ENCODE data around the gene SPEM3.

SPEM3 gene

DNA sequence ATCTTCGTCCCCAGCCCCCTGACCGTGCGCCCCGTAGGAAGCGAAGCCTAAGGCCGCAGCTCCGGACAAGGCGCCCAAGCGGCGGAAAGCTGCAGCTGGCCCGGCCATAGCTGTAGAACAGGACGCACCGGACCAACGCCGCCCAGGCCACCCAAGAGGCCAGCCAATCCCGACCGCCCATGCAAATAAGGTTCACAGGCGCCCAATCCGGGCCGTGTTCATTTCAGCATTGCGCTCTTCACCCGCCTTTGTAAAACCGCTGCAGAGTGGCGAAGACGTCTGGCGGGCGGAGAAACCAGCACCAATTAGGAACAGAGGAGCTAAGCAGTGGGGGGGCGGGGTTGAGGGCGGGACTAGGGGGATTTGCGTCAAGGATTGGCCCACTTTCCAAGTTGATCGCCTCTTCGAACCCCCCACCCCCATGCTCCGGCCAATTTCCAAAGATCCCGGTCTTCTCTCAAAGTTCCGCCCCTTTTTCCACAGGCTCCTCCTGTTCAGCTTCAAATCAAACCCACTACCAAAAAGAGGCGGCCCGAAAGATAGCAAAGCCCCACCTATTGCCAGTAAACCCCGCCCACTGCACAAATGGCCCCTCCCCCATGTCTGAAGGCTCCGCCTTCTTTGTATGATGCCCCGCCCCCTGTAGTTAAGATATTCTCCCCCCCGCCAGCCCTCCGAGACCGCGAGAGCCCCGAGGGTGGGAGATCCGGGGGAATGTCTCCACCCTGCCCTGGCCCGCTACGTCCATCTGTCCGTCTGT lies 24.5 kb upstream of the SPEM3 start, which contains the start of gene TMEM256:
TSS of gene TMEM256 (minus strand) at position 121 of the 760 bp plus-strand sequence. CDS start at position 108, 13 bp downstream.
- peak; percentile 97 to 98 for DNase-seq

DNA sequence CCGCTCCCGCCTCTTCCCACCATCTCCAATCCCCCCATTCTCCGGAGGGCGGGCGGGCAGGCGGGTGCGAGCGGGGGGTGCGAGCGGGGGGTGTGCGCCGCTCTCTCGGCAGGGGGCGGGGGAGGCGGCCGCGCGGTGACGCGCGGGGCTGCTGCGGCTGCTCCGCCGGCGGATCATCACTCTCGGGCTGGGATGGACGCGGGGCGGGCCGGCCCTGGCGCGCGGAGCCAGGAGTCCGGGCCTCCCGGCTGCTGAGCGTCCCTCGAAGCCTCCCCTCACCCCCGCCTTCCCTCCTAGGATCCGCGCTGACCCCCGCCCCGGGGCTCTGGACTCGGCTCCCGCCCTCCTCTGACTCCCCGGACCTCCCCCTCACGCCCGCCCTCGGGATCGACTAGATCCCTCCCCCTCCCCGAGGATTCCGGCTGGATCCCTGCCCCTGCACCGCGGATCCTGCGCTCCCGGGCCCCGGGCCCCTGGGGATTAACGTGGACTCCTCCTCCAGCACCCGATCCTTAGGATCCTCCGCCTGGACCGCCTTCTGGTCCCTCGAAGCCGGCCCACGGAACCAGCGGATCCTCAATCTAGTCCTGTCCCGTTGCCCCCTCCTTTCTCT lies 23.8 kb upstream of the SPEM3 start:
- DNase-seq: peak; percentile 70 to 83

DNA sequence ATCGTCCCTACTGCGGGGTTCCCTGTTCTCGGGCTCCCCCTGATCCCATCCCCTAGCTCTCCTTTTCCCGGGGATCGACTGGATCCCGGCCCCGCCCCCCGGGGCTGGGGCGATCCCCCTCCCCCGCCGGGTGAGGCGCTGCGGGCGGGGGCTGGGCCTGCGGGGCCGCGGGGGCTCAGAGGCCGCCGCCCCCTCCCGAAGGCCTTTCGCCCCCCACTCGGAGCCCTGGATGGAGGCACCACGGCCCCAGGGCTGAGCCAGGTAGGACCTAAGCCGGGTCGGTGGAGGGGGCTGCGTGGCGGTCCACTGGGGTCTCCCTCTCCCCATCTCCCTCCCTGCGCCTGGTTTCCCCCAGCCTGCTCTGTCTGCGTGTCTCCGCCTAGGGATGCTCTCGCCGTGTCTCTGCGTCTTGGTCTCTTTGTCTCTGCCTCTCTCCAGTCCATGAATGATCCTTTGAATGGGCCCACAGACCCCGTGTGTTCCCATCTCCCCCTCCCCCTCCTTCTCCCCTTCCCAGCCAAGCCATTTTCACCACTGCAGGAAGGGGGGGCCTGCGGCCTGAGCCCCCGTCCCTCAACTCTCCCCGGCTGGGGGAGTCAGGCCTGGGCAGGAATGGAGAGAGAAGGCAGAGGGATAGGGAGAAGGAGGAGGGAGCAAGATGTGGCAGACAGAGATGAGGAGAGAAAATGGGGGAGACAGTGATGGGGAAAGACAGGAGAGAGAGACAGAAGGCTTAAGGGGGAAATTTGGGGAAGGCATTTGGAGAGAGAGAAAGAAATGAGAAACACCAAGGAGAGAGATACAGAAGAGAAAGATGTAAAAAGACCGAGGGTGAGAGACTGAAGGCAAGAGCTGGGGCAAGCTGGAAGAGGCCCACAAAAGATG lies 23.1 kb upstream of the SPEM3 start:
- no peak for DNase-seq

DNA sequence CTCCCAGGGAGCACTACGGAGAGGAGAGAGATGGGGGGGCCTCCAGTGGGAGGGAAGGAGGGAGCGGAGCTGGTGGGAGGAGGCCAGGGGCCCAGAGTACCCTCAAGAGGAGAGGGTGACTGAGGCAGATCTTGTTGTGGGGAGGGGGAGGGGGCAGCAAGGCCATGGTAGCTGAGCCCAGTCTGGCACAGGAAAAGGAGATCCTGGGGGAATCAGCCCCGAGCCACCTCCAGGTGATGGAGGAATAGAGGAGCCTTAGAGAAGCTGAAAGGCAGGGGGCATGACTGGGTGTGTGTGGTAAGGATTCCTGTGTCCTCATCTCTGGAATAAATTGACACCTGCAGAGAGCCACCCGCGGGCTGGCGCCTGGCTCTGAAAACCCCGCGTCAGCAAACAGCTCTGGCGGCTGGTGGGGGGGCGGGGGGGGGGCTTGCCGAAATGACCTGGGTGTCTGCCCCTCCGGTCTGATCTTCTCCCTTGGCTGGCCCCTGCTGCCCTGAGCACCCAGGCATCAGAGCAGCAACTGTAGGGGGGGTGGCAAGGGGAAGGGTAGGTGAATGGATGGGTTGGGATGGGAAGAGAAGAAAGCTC lies 22.3 kb upstream of the SPEM3 start:
- DNase-seq: no peak

DNA sequence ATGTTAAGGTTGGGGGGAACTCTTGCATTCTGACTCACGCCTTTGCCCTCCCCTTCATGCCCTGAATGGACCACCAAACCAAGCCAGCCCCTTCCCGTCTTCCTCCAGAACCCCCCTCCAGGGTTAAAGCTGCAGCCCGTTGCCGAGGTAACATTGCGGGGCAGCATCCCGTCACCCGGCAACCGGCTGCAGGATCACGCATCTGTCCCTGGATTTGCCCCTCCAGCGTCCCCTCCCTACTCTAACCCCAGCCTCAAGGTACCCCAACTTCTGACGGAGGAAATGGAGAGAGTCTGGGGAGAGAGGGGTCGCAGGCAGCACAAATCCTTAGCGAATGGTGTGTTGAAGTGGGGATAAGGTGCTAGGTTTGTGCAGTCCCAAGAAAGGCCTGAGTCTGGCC lies 21.6 kb upstream of the SPEM3 start:
- no peak for DNase-seq

DNA sequence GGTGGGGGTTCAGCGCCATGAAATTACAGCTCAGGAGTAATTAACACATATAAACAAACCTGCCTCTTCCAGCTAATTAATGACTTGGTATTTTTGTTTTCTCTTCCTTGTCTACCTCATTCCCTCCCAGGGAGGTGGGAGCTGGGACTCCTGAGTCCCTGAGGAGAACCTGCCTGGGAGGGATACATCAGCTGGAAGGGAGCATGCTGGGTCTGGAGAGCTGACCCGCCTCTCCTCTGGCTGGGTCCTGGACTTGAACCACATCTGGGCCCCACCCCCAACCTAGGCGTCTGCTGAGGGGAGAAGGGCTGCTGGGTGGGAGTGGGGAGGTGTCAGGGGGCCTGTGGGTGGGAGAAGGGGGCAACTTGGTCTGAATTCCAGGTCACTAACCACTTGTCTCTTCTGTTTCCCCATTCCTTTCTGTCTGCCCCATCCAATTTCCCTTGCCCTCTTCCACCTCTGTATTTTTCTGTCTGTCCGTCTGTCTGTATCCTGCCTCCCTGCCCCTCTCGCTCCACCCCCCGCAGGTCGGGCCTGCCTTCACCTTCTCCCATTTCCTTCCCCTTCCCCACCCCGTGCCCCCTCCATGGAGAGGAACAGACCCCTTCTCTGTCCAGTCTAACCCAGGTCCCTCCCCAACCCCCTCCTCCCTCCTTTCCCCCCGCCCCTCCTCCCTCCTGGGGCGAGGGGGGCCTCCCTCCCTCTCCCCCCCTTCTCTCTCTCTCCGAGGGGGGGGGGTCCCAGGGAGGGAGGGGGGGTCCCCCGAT lies 21.0 kb upstream of the SPEM3 start, which contains the start of gene NLGN2:
TSS of gene NLGN2 (plus strand) at position 361 of the 767 bp plus-strand sequence. CDS start 411 bp downstream, outside the sequence.
- no peak for DNase-seq

DNA sequence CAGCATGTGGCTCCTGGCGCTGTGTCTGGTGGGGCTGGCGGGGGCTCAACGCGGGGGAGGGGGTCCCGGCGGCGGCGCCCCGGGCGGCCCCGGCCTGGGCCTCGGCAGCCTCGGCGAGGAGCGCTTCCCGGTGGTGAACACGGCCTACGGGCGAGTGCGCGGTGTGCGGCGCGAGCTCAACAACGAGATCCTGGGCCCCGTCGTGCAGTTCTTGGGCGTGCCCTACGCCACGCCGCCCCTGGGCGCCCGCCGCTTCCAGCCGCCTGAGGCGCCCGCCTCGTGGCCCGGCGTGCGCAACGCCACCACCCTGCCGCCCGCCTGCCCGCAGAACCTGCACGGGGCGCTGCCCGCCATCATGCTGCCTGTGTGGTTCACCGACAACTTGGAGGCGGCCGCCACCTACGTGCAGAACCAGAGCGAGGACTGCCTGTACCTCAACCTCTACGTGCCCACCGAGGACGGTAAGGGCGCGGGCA lies 20.4 kb upstream of the SPEM3 start:
- peak; percentile 34 to 53 for DNase-seq

DNA sequence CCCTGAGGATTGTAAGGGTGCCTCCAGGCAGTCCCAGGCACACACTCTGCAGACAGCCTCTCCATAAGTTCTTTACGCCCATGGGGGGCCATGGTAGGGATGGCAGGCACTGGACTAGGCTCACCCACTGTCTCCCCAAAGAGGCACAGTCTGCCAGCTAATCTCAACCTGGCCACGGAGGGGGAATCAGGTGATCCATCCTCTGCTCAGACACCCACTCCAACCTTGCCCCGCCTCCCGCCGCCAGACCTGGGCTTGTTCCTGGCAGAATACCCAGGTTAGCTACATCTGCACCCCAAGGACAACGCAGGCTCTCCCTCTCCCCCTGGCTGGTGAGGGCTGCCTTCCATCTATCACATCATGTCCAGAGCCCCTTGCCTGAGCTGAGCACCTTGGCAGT lies 19.8 kb upstream of the SPEM3 start:
- DNase-seq: no peak

DNA sequence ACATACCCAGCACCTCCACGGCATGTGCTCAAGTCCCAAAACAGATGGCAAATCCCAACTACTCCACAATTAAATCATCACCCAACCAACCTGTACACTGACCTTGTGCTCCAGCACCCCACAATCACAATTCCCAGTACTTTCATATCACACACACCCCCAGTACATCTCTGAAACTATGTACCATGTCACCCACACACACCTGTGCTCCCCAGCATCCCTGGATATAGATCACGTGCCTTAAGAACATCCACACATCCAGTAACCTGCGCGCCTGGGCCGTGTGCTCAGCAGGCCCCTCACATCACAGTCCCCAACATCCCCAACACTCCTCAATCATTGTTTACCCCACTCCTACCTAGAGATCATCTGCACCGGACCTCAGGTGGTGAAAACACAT lies 18.9 kb upstream of the SPEM3 start:
- DNase-seq: no peak

DNA sequence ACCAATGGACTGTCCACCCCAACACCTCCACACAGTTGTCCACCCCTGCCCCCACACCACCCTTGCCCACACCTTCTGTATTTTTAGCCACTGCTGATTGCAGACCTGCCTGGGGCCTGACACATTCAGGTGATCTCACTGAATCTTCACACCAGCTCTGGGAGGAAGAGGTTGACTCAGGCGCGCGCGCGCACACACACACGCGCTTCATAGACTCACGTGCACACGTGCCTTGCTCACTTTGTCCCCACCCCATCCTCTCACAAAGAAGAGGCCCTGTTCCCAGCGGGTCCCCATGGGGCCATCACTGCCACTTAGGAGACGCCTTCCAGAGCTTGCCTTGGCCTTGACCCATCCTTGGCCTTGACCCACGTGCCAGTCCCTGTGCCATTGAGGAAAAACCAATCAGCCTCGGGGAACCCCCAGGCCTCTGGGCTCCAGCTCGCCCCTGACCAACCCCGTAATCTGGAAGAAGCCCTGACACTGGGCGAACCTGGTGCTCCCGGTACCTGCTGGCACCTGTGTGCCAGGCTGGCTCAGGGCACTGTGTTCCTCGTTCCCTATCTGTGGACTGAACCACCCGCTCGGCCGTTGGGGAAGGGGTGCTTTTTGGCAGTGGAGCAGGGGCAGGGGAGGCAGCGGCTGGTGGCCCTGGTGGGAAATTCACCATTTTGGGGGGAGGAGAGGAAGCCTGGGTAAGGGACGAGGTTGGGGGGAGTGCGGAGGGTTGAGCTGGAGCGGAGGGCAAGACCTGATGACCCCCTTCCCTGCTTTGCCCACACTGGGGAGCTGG lies 17.8 kb upstream of the SPEM3 start:
- DNase-seq: no peak

DNA sequence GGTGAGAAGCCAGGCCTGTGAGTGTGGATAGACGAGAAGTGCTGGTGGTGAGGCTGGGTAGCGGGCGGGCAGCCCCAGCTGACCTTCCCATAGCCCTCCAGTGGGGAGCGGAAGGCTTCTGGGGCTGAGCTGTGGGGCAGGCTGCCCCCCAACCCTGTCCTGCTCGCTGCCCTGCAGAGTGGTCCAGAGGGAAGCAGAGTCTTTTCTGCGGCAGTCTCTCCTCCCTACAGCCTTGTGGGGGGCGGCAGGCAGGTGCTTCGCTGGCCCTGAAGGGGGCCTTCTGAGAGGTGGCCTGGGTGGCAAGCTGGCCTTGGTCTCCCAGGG lies 17.3 kb upstream of the SPEM3 start:
- DNase-seq: no peak

DNA sequence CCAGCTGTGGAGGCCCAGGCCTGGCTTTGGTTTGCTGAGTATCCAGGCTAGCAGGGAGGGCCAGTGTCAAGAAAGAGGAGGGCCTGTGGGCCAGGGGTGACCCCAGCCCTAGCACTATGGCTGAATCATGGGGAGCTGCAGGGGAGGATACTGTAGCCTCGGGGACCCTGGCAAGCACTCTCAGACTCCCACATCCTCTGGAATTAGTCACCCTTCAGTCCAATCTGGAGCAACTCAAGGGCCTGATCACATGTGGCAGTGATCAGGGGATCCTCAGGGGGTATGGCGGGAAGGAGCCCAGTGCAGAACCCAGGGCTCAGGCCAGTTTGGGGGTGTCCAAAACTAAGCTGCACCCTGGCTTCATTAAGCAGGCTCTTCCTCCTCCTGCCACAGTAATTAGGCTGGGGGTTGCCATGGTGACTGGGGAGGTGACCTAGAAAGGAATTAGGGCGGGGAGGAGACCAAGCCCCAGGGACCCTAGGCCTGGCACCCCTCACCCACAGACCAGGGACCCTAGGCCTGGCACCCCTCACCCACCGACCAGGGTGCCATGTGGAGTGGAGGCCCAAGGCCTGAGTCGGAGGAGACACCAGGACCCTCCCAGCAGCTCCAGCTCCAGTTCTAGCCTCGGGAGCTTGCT lies 15.2 kb upstream of the SPEM3 start:
- no peak for DNase-seq

DNA sequence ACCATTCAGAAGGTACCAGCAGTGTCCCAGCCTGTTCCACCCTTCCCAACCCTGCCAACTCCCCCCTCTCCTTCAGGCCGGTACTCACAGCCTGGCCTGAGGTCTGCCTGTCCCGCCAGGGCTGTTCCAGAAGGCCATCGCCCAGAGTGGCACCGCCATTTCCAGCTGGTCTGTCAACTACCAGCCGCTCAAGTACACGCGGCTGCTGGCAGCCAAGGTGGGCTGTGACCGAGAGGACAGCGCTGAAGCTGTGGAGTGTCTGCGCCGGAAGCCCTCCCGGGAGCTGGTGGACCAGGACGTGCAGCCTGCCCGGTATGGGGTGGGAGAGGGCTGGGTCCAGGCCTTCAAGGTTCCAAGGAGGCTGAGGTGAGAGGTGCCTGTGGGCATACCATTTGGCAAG lies 13.8 kb upstream of the SPEM3 start:
- DNase-seq: no peak

DNA sequence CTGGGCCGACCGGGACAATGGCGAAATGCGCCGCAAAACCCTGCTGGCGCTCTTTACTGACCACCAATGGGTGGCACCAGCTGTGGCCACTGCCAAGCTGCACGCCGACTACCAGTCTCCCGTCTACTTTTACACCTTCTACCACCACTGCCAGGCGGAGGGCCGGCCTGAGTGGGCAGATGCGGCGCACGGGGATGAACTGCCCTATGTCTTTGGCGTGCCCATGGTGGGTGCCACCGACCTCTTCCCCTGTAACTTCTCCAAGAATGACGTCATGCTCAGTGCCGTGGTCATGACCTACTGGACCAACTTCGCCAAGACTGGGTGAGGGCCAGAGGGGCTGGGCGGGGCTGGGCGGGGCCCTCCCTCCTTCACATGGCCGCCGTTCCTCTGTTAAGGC lies 12.9 kb upstream of the SPEM3 start:
- no peak for DNase-seq

DNA sequence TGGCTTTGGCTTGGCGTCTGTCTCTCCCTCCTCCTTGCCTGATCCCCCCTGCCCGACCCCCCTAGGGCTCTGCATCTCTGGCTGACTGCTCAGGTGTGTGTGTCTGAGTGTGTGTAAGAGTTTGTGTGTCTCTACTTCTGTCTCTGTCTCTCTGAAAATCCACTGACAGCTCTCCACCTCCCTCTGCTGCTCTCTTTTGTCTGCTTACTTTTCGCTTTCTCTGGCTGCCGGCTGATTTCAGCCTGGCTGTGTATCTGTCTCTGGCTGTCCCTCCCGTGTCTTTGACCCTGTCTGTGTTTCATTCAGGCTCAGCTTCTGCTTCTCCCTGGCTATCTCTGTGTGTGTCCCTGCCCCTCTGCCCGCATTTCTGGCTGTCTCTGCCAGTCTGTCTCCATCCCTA lies 12.3 kb upstream of the SPEM3 start:
- no peak for DNase-seq

DNA sequence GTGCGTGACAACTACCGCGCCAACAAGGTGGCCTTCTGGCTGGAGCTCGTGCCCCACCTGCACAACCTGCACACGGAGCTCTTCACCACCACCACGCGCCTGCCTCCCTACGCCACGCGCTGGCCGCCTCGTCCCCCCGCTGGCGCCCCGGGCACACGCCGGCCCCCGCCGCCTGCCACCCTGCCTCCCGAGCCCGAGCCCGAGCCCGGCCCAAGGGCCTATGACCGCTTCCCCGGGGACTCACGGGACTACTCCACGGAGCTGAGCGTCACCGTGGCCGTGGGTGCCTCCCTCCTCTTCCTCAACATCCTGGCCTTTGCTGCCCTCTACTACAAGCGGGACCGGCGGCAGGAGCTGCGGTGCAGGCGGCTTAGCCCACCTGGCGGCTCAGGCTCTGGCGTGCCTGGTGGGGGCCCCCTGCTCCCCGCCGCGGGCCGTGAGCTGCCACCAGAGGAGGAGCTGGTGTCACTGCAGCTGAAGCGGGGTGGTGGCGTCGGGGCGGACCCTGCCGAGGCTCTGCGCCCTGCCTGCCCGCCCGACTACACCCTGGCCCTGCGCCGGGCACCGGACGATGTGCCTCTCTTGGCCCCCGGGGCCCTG lies 11.5 kb upstream of the SPEM3 start:
- DNase-seq: no peak

DNA sequence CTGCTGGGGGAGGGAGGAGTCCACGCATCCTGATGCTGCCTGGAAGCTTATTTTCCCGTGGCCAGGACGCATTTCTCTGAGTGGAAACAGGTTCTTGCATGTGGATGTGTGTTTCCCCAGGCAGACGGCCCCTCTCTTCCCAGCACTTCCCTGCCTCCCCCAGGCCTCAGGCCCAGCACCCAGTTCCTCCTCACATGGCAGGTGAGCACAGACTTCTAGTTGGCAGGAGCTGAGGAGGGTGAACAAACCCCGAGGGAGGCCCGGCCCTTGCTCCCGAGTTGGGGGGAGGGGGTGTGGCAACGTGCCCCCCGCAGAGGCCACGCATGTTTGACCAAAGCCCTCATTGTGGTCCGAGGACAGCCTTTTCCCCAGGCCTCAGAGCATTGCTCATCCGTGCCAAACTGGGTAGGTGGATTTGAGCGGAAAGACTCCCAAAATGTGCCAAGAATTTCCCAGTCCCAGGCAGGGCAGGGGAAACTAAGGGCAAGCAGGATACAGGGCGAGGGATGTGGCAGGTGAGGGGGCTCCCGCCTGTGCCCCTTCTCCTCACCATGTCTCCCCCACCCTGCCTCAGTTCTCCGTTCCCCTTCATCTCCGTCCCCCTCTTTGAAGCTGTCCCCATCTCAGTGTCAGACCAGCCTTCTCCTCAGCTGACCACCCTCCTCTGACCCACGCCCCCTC lies 10.0 kb upstream of the SPEM3 start:
- no peak for DNase-seq

DNA sequence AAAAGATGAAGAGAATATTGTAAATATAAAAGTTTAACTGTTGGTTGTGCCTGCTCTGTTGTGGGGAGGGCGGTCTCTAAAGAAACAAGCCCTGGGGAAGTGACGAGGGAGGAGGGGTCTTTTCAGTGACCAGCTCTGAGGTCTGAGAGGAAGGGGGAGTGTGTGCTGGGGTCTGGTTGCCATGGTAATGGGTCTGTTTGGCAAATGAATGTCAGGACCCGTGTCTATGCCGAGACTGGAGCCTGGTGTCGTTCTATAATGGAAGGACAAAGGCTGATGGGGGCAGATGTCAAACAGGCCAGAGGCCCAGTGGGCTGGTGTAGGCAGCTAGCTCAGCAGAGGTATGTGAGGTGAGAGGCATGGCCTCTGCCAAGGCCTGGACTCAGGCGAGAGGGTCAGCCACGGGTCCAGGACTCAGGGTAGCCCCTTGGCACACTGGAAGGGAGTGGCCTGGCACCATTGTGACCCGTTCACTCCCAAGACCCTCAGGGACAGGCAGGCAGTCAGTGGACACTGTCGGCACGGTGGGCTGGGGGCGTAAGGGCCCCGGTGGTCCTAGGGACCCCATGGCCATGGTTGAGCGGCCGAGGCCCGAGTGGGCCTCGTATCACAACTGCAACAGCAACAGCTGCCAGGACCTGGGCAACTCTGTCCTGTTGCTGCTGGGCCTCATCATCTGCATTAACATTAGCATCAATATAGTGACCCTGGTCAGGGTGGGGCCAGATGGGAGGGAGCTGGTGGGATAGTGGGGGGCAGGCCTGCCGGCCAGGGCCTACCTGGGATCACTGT lies 8.6 kb upstream of the SPEM3 start, which contains the start of gene SPEM1:
TSS of gene SPEM1 (plus strand) at position 506 of the 792 bp plus-strand sequence. CDS start at position 567, 61 bp downstream.
- no peak for DNase-seq

DNA sequence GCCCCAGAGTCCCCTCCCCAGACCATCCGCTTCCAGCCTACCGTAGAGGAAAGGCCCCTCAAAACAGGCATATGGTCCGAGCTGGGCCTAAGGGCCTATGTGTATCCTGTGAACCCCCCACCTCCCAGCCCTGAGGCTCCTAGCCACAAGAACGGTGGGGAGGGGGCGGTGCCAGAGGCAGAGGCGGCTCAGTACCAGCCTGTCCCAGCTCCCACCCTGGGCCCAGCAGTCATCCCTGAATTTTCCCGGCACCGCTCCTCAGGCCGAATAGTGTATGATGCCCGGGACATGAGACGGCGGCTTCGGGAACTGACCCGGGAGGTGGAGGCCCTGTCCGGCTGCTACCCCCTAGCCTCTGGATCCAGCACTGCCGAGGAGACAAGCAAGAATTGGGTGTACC lies 7.5 kb upstream of the SPEM3 start:
- DNase-seq: no peak

All from CD4-positive, alpha-beta T cell treated with Interferon alpha-2 for 1 hour (primary cell).